LNCAP (cell line): ENCODE measurements around the gene TAS2R42.

ENCODE experiments used
- TF ChIP-seq, protein P1 (sequence below): fragments of 450-650 bp; IDR thresholded peaks from 2 replicates; pipeline ENCODE4 v1.5.1; 2017; ENCODE audit warnings: mild to moderate bottlenecking

Gene TAS2R42

DNA sequence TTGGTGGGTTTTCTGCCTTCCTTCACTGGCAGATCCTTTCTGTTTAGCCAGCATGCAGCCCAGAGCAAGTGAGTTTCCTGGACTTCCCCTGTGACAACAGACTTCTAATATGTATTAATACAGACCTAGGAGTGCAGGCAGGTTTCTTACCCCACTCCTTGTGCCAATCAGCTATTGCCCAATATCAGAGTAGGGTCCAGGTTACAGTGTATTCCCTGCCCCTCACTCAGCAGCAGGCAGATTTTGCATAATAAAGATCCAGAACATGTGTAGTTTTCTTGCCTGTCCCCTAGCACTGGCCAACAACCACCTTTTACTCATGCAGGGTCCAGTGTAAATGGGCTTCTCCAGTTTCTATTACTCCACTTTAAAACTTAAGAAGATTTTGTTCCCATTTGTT, 20.4 kb downstream of the TAS2R42 start:
- TF ChIP-seq, protein P1, sequence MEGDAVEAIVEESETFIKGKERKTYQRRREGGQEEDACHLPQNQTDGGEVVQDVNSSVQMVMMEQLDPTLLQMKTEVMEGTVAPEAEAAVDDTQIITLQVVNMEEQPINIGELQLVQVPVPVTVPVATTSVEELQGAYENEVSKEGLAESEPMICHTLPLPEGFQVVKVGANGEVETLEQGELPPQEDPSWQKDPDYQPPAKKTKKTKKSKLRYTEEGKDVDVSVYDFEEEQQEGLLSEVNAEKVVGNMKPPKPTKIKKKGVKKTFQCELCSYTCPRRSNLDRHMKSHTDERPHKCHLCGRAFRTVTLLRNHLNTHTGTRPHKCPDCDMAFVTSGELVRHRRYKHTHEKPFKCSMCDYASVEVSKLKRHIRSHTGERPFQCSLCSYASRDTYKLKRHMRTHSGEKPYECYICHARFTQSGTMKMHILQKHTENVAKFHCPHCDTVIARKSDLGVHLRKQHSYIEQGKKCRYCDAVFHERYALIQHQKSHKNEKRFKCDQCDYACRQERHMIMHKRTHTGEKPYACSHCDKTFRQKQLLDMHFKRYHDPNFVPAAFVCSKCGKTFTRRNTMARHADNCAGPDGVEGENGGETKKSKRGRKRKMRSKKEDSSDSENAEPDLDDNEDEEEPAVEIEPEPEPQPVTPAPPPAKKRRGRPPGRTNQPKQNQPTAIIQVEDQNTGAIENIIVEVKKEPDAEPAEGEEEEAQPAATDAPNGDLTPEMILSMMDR = no peak

- TF ChIP-seq, protein P1 = no peak
These were observed 22.4 kb downstream of the TAS2R42 start for GRCh38 chr12:11164384-11164783.

DNA sequence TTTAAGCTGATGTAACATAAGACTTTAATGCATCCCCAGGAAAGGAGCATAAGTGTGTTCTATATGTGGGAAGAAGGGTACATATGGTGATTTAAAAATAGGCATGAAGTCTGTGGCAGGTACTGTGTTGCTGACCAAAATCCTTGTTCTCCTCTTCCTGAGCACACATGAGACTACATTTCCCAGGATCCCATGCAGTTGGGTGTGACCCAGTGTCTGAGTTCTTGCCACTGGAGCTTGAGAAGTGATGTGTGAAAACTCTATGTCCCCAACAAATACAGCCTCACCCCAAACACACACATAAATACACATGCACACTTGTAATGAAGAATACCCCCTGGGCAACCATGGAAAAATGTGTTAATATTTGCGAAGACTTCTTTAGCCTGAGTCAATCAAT, 24.2 kb downstream of the TAS2R42 start:
- TF ChIP-seq, protein P1 = no peak

- TF ChIP-seq, protein P1 = no peak
These were observed 27.8 kb downstream of the TAS2R42 start for GRCh38 chr12:11158885-11159444.

- TF ChIP-seq, protein P1 = no peak
These were observed 32.3 kb downstream of the TAS2R42 start for GRCh38 chr12:11154400-11154925.

- TF ChIP-seq, protein P1 = no peak
These were observed 34.0 kb downstream of the TAS2R42 start for GRCh38 chr12:11152725-11153124.

GRCh38 chr12:11150832-11151231, 35.9 kb downstream of the TAS2R42 start:
- TF ChIP-seq, protein P1 = no peak

DNA sequence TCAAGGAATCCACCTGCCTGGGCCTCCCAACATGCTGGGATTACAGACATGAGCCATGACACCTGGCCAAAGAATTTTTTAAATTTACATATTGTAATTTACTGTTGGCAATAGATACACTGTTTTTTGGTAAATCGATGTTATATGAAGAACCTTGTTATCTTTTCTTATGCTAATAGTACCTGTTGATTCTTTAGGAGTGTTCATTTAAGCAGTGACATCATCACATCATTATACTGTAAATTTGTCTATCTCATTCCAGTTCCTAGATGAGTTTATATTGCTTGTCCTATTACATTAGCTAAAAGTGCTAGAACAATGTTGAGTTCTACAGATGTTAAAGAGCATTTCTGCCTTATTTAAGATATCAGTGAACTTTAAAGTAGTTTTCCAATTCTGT, 39.3 kb downstream of the TAS2R42 start:
- TF ChIP-seq, protein P1 = no peak
